NCI-H460 (cell line): ENCODE measurements around the gene TBL2. TPM values are rescaled to one million over a fixed set of nuclear protein-coding genes. Genes with fewer than 3 reads are reported as not detected.
"Not testable (repeated sequence)": the region's sequence is repeated elsewhere in the genome, so short reads cannot be mapped to it uniquely, and the experiment has no call there.

Source experiments
- DNase-seq: peaks from one replicate; pipeline ENCODE4 v3.0.0-alpha.2; 2016; ENCODE audit warnings: low read depth; ENCODE audit errors: extremely low read depth
- total RNA-seq: library from RNA; depleted of rRNA; stranded (reverse); fragments of >200 nt; shearing (Covaris generic); gene quantifications from 2 replicates; pipeline ENCODE4 v1.2.3, GENCODE V29; 2014

Gene TBL2
- total RNA-seq, 1 experiment from 2014 or later, result 70.5 TPM

- no peak for DNase-seq
Observed at GRCh38 chr7:73572767-73573186, 5.6 kb downstream of the TBL2 start.

GRCh38 chr7:73570977-73571376 lies 7.4 kb downstream of the TBL2 start:
- no peak for DNase-seq

- no peak for DNase-seq
Observed at GRCh38 chr7:73570521-73570920, 7.9 kb downstream of the TBL2 start.

GRCh38 chr7:73569042-73569608 lies 9.3 kb downstream of the TBL2 start:
- DNase-seq, result no peak

GRCh38 chr7:73567846-73568685 lies 10.3 kb downstream of the TBL2 start:
- no peak for DNase-seq

- DNase-seq, result no peak
Observed at GRCh38 chr7:73567140-73567539, 11.2 kb downstream of the TBL2 start.

GRCh38 chr7:73566431-73566830 lies 11.9 kb downstream of the TBL2 start:
- not testable (repeated sequence) for DNase-seq

GRCh38 chr7:73565675-73566340 lies 12.6 kb downstream of the TBL2 start:
- no peak for DNase-seq

- peak; percentile 39 for DNase-seq
Observed at GRCh38 chr7:73560109-73560835, 18.1 kb downstream of the TBL2 start.

GRCh38 chr7:73557397-73558257 lies 20.8 kb downstream of the TBL2 start, which contains the start of gene BCL7B:
Gene BCL7B (minus strand): TSS chr7:73557690. CDS start chr7:73557578, 112 bp downstream.
- DNase-seq, result peak; percentile 53

- peak; percentile 91 for DNase-seq
Observed at GRCh38 chr7:73557108-73557396, 21.3 kb downstream of the TBL2 start.

- DNase-seq, result no peak
Observed at GRCh38 chr7:73556208-73557107, 21.9 kb downstream of the TBL2 start.

- DNase-seq, result no peak
Observed at GRCh38 chr7:73555411-73555982, 22.9 kb downstream of the TBL2 start.

- not testable (repeated sequence) for DNase-seq
Observed at GRCh38 chr7:73550093-73550492, 28.3 kb downstream of the TBL2 start.

- no peak for DNase-seq
Observed at GRCh38 chr7:73549176-73549575, 29.2 kb downstream of the TBL2 start.

GRCh38 chr7:73547841-73548240 lies 30.5 kb downstream of the TBL2 start:
- DNase-seq, result no peak

- DNase-seq, result no peak
Observed at GRCh38 chr7:73544678-73545077, 33.7 kb downstream of the TBL2 start.

- DNase-seq, result no peak
Observed at GRCh38 chr7:73541722-73542121, 36.7 kb downstream of the TBL2 start.

- DNase-seq, result no peak
Observed at GRCh38 chr7:73539709-73540108, 38.7 kb downstream of the TBL2 start.
